Nephron (organoid): Measurements from ENCODE around the gene IBSP.

Experiments used
- H3K27ac Mint-ChIP-seq, 3 experiments: 2 replicates each; pipeline ENCODE4 v1.8.0; 2020; ENCODE audit warnings: mixed read lengths in 3 of 3, mild to moderate bottlenecking in 2 of 3, moderate library complexity in 1 of 3
- H3K27me3 Mint-ChIP-seq: 2 replicates; pipeline ENCODE4 v1.8.0; 2021; ENCODE audit warnings: low read depth, mild to moderate bottlenecking, moderate library complexity, mixed read lengths
- H3K36me3 Mint-ChIP-seq: 2 replicates; pipeline ENCODE4 v1.8.0; 2020; ENCODE audit warnings: low read depth, mixed read lengths
- H3K4me1 Mint-ChIP-seq: 2 replicates; pipeline ENCODE4 v1.8.0; 2020; ENCODE audit warnings: mixed read lengths
- H3K4me3 Mint-ChIP-seq, 3 experiments: 2 replicates each; pipeline ENCODE4 v1.8.0; 2020; ENCODE audit warnings: mild to moderate bottlenecking in 3 of 3, mixed read lengths in 3 of 3, moderate library complexity in 2 of 3
- H3K9me3 Mint-ChIP-seq: 2 replicates; pipeline ENCODE4 v1.8.0; 2020; ENCODE audit warnings: mixed read lengths
- CTCF ChIP-seq, 3 experiments: fragments of 200-600 bp; sonication (generic); IDR thresholded peaks; one replicate each; pipeline ENCODE4 v1.5.0; 2021; ENCODE audit warnings: antibody characterized with exemption in 3 of 3; ENCODE audit not compliant: unreplicated experiment in 3 of 3

IBSP gene

GRCh38 chr4:87806520-87806919 lies 7.2 kb downstream of the IBSP start:
- Mint-ChIP-seq H3K4me3 (no peak overlapping the region), H3K4me1 (no peaks in the 10 kb centered on the region), H3K9me3 (peaks cover 5% of the 10 kb centered on the region), H3K27ac (no peak overlapping the region), H3K27me3 (peaks cover 4% of the 10 kb centered on the region), H3K36me3 (no peaks in the 10 kb centered on the region)
- no peak for TF ChIP-seq CTCF (IDR thresholded peaks at IDR 0.05; ENCODE audit: unreplicated experiment in 3 of 3)

- no peak for TF ChIP-seq CTCF (IDR thresholded peaks at IDR 0.05; ENCODE audit: unreplicated experiment in 3 of 3)
- Mint-ChIP-seq H3K27ac (no peak overlapping the region), H3K4me1 (no peaks in the 10 kb centered on the region), H3K36me3 (no peaks in the 10 kb centered on the region), H3K4me3 (no peak overlapping the region), H3K9me3 (peaks cover 5% of the 10 kb centered on the region), H3K27me3 (peaks cover 4% of the 10 kb centered on the region)
These were observed 8.0 kb downstream of the IBSP start for GRCh38 chr4:87807402-87807801.

GRCh38 chr4:87811977-87812376 lies 12.6 kb downstream of the IBSP start:
- TF ChIP-seq CTCF (IDR thresholded peaks at IDR 0.05; ENCODE audit: unreplicated experiment in 3 of 3), result no peak
- Mint-ChIP-seq H3K36me3 (no peaks in the 10 kb centered on the region), H3K27ac (no peak overlapping the region), H3K27me3 (peaks cover 4% of the 10 kb centered on the region), H3K4me3 (no peak overlapping the region), H3K9me3 (peaks cover 27% of the 10 kb centered on the region), H3K4me1 (no peaks in the 10 kb centered on the region)

GRCh38 chr4:87819281-87819919 lies 20.0 kb downstream of the IBSP start:
- TF ChIP-seq CTCF (IDR thresholded peaks at IDR 0.05; ENCODE audit: unreplicated experiment in 3 of 3), result no peak
- no peaks in the 10 kb centered on the region for H3K4me1 Mint-ChIP-seq
- H3K27me3 Mint-ChIP-seq, result no peaks in the 10 kb centered on the region
- peaks cover 27% of the 10 kb centered on the region for H3K9me3 Mint-ChIP-seq
- no peaks in the 10 kb centered on the region for H3K36me3 Mint-ChIP-seq
- H3K27ac Mint-ChIP-seq, result no peak overlapping the region
- no peak overlapping the region for H3K4me3 Mint-ChIP-seq

- H3K36me3 Mint-ChIP-seq, result no peaks in the 10 kb centered on the region
- H3K27me3 Mint-ChIP-seq, result peaks cover 3% of the 10 kb centered on the region
- TF ChIP-seq CTCF (IDR thresholded peaks at IDR 0.05; ENCODE audit: unreplicated experiment in 3 of 3), result no peak
- no peaks in the 10 kb centered on the region for H3K4me1 Mint-ChIP-seq
- H3K27ac Mint-ChIP-seq, result no peak overlapping the region
- no peaks in the 10 kb centered on the region for H3K9me3 Mint-ChIP-seq
- no peak overlapping the region for H3K4me3 Mint-ChIP-seq
These were observed 23.8 kb downstream of the IBSP start for GRCh38 chr4:87823200-87823599.

GRCh38 chr4:87823724-87824123 lies 24.4 kb downstream of the IBSP start:
- Mint-ChIP-seq H3K4me3 (no peak overlapping the region), H3K4me1 (no peaks in the 10 kb centered on the region), H3K27me3 (peaks cover 3% of the 10 kb centered on the region), H3K9me3 (no peaks in the 10 kb centered on the region), H3K27ac (no peak overlapping the region), H3K36me3 (no peaks in the 10 kb centered on the region)
- no peak for TF ChIP-seq CTCF (IDR thresholded peaks at IDR 0.05; ENCODE audit: unreplicated experiment in 3 of 3)
